ENCODE measurements around the gene CBX4.

- TF ChIP-seq CTCF (tag by site-specific recombination; IDR thresholded peaks at IDR 0.05) (no peak), PATZ1 (tag by site-specific recombination; IDR thresholded peaks at IDR 0.05) (no peak), ZNF324 (tag by site-specific recombination; IDR thresholded peaks at IDR 0.05) (no peak), ZBTB8A (tag by site-specific recombination; IDR thresholded peaks at IDR 0.05) (no peak), OSR2 (tag by site-specific recombination; IDR thresholded peaks at IDR 0.05) (no peak), SCRT1 (tag by site-specific recombination; IDR thresholded peaks at IDR 0.05; ENCODE audit: borderline replicate concordance) (no peak), ZNF555 (tag by site-specific recombination; conservative IDR thresholded peaks at IDR 0.05) (no peak), ZNF785 (tag by site-specific recombination; IDR thresholded peaks at IDR 0.05) (no peak)
Measured at GRCh38 chr17:79877041-79877440, 37.8 kb upstream of the CBX4 start.
